CD4-positive, alpha-beta T cell (primary cell): Measurements from ENCODE around the gene AGRN. TPM values are rescaled to one million over a fixed set of nuclear protein-coding genes. Genes with fewer than 3 reads are reported as not detected.

ENCODE experiments used
- ATAC-seq: fragments of 200-7000 bp; cut with Tn5 transposase; one replicate; pipeline ENCODE4 v1.10.0; 2022; ENCODE audit warnings: mild to moderate bottlenecking; ENCODE audit not compliant: poor library complexity
- CTCF ChIA-PET: fragments of 350-600 bp; sonication (Branson Sonifier 250); formaldehyde crosslinking; loops from one replicate; lab custom pipeline; 2021; ENCODE audit warnings: antibody characterized with exemption, inconsistent platforms; lab: Charles Lee
- POLR2A ChIA-PET: fragments of 350-600 bp; sonication (Branson Sonifier 250); formaldehyde crosslinking; loops from one replicate; lab custom pipeline; 2021; ENCODE audit warnings: antibody characterized with exemption, inconsistent platforms; lab: Charles Lee
- DNase-seq, 14 experiments: peaks; one replicate each; pipeline ENCODE4 v3.0.0-alpha.2; 2013 to 2020; ENCODE audit warnings: mixed read lengths in 2 of 14
- H3K27ac ChIP-seq, 2 donors: one replicate each; pipeline versions ENCODE4 v1.5.1 to v1.7.0; 2013; ENCODE audit warnings: low read length in 2 of 2, low read depth in 1 of 2, mild to moderate bottlenecking in 1 of 2
- H3K27me3 ChIP-seq, 2 experiments: 1 replicate in 1 of 2; 2 replicates in 1 of 2; pipeline versions ENCODE4 v1.6.1 to v1.7.0; 2013; ENCODE audit warnings: low read length in 2 of 2, control low read depth in 1 of 2, mild to moderate bottlenecking in 1 of 2, moderate library complexity in 1 of 2; ENCODE audit not compliant: insufficient read depth in 2 of 2, control insufficient read depth in 1 of 2
- H3K36me3 ChIP-seq: one replicate; pipeline ENCODE4 v1.6.1; 2013; ENCODE audit warnings: low read length, control low read depth; ENCODE audit not compliant: insufficient read depth
- H3K4me1 ChIP-seq: one replicate; pipeline ENCODE4 v1.6.1; 2013; ENCODE audit warnings: low read length, control low read depth; ENCODE audit not compliant: insufficient read depth
- H3K4me3 ChIP-seq: one replicate; pipeline ENCODE4 v1.5.1; 2013; ENCODE audit warnings: mild to moderate bottlenecking, low read length, moderate library complexity
- H3K9me3 ChIP-seq, 2 experiments: 1 replicate in 1 of 2; 2 replicates in 1 of 2; pipeline versions ENCODE4 v1.6.1 to v1.7.0; 2013; ENCODE audit warnings: low read length in 2 of 2, mild to moderate bottlenecking in 2 of 2, control low read depth in 1 of 2, moderate library complexity in 1 of 2; ENCODE audit not compliant: control insufficient read depth in 1 of 2, insufficient read depth in 1 of 2
- H3K27ac Mint-ChIP-seq: one replicate; pipeline ENCODE4 v1.8.0; 2020; ENCODE audit warnings: mixed read lengths
- H3K27me3 Mint-ChIP-seq: one replicate; pipeline ENCODE4 v1.8.0; 2021; ENCODE audit warnings: mixed read lengths
- H3K36me3 Mint-ChIP-seq: one replicate; pipeline ENCODE4 v1.8.0; 2021; ENCODE audit warnings: low read depth, mixed read lengths
- H3K4me1 Mint-ChIP-seq: one replicate; pipeline ENCODE4 v1.8.0; 2021; ENCODE audit warnings: low read depth, mixed read lengths
- H3K4me3 Mint-ChIP-seq: one replicate; pipeline ENCODE4 v1.8.0; 2020; ENCODE audit warnings: mild to moderate bottlenecking, mixed read lengths
- H3K9me3 Mint-ChIP-seq: one replicate; pipeline ENCODE4 v1.8.0; 2020; ENCODE audit warnings: mixed read lengths
- intact Hi-C, 2 experiments: fragments of 100-400 bp; cut with DNase I in 1 of 2; cut with micrococcal nuclease in 1 of 2; formaldehyde crosslinking; loops; one replicate each; pipeline versions ENCODE4 v1.15.1 to v1.9.0; 2023 to 2025; cut with DNase I, micrococcal nuclease
- total RNA-seq, 174 experiments: library from RNA in 2 of 174; stranded (reverse) in 2 of 174; gene quantifications; one replicate each; pipeline ENCODE4 v1.2.3 and lab custom pipeline; 2021 to 2026
- TF ChIP-seq, protein P1 (sequence below): fragments of 200-600 bp; IDR thresholded peaks from one replicate; pipeline ENCODE4 v1.8.0; 2022; ENCODE audit warnings: antibody characterized with exemption, mild to moderate bottlenecking

The AGRN gene
- total RNA-seq, 2 experiments from 2014 or later: 1.5 to 2.0 TPM

DNA sequence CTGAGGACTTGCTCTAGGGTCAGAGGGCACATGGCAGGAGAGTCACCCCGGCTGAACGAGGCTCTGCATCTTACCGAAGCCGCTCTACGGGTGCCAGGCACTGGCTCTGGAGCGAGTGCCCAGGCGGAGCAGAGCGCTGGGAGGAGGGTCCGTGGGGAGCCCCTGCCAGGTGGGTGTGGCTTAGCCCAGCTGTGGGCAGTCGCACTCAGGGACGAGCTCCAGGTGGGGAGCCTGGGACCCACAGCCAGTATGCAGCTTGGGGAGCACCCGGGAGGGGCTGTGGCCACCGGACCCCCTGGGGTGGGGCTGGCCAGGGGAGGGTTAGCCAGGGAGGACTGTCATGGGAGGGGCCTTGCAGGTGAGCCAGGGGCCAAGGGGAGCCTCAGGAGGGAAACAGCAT is 3.8 kb downstream of the AGRN start:
- Histone ChIP-seq H3K27me3 (peaks cover 0 to 2% of the 10 kb centered on the region in 2 experiments), H3K27ac (no peak overlapping the region), H3K9me3 (no peaks in the 10 kb centered on the region), H3K4me1 (peaks cover 30% of the 10 kb centered on the region), H3K36me3 (no peaks in the 10 kb centered on the region), H3K4me3 (no peak overlapping the region)
- TF ChIP-seq, protein P1, sequence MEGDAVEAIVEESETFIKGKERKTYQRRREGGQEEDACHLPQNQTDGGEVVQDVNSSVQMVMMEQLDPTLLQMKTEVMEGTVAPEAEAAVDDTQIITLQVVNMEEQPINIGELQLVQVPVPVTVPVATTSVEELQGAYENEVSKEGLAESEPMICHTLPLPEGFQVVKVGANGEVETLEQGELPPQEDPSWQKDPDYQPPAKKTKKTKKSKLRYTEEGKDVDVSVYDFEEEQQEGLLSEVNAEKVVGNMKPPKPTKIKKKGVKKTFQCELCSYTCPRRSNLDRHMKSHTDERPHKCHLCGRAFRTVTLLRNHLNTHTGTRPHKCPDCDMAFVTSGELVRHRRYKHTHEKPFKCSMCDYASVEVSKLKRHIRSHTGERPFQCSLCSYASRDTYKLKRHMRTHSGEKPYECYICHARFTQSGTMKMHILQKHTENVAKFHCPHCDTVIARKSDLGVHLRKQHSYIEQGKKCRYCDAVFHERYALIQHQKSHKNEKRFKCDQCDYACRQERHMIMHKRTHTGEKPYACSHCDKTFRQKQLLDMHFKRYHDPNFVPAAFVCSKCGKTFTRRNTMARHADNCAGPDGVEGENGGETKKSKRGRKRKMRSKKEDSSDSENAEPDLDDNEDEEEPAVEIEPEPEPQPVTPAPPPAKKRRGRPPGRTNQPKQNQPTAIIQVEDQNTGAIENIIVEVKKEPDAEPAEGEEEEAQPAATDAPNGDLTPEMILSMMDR: no peak
- H3K4me1 Mint-ChIP-seq: peaks cover 11% of the 10 kb centered on the region
- DNase-seq (no peak), ATAC-seq (no peak)
- intact Hi-C loops: no loop called here
- no peaks in the 10 kb centered on the region for H3K9me3 Mint-ChIP-seq
- H3K27me3 Mint-ChIP-seq: peaks cover 5% of the 10 kb centered on the region
- CTCF ChIA-PET: no interaction called here
- POLR2A ChIA-PET: no interaction called here
- no peaks in the 10 kb centered on the region for H3K36me3 Mint-ChIP-seq
- H3K4me3 Mint-ChIP-seq: no peak overlapping the region
- H3K27ac Mint-ChIP-seq: no peak overlapping the region

DNA sequence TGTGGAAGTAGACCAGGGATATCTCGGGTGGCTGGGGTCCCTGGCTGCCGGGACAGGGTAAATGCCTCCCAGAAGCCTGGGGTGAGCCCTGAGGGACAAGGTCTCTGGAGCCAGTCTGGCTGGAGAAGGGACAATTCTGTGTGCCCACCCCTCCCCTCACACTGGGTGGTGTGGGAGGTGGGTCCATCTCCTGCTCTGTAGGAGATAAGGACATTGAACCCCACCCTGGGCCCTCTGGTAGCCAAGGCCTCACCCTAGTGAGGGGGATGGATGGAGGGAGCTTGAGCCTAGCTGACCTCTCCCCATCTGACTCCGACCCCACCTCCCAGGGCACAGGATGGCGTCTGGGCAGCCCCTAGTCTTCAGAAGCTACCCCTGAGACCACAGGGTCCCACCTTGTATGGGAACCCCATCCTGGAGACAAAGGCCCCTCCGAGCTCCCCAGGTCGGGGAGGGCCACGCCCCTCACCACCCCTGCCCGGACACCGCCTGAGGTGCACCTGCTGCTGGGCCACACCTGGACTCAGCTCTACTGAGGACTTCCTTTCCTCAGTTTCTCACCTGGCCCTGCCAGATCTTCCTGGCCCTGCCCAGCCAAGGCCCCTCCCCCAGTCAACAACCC is 4.3 kb downstream of the AGRN start:
- peaks cover 11% of the 10 kb centered on the region for H3K4me1 Mint-ChIP-seq
- intact Hi-C loops: no loop called here
- Histone ChIP-seq H3K9me3 (no peaks in the 10 kb centered on the region), H3K36me3 (no peaks in the 10 kb centered on the region), H3K27ac (no peak overlapping the region), H3K4me3 (no peak overlapping the region), H3K4me1 (peaks cover 24% of the 10 kb centered on the region), H3K27me3 (peaks cover 0 to 2% of the 10 kb centered on the region in 2 experiments)
- H3K36me3 Mint-ChIP-seq: no peaks in the 10 kb centered on the region
- POLR2A ChIA-PET: no interaction called here
- no peak overlapping the region for H3K27ac Mint-ChIP-seq
- DNase-seq: no peak
- TF ChIP-seq, protein P1: no peak
- no peak for ATAC-seq
- CTCF ChIA-PET: no interaction called here
- H3K4me3 Mint-ChIP-seq: no peak overlapping the region
- H3K27me3 Mint-ChIP-seq: peaks cover 5% of the 10 kb centered on the region
- no peaks in the 10 kb centered on the region for H3K9me3 Mint-ChIP-seq

DNA sequence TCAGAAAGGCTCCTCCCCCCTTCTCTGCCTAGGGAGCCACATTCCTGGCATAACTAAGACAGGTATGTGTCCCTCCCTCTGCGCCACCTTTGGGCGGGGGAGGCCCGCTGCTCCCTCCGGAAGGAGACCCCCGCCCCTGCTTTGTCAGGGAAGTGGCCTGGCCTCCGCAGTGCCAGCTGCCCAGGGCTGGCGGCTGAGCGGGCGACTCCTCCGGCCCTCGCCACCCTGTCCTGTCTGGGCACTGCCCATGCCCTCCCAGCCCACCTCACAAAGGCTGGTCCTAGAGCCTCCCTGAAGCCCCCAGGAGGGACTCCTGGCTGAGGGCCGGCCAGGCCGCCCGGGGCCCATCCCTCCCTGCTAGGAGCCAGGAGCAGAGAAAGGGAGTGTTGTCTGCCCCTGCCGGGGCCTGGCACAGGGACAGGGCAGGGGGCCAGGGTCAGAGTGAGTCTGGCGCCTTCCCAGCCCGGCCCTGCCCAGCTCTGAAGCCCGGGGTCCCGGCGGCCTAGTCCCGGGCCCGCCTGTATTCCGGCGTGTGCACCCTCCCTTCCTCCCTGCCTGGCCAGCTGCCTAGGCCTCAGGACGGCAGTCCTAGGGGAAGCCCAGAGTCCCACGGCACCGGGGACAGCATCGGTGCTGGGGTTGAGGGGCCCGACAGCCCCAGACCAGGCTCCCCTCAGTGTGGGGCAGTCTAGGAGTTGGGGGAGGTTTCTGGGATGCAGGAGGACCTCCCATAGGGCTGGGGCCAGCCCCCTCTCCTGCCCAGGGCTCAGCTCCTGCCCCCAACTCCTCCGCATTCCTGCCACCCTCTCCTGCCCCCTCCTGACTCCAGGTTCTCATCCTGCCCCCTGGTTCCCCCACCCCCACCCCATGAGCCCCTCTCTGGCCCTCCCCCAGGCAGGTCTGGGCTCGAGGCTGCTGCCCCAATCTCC is 5.1 kb downstream of the AGRN start:
- TF ChIP-seq, protein P1: no peak
- Mint-ChIP-seq H3K27ac (no peak overlapping the region), H3K36me3 (no peaks in the 10 kb centered on the region), H3K4me3 (no peak overlapping the region), H3K4me1 (peaks cover 11% of the 10 kb centered on the region), H3K9me3 (no peaks in the 10 kb centered on the region), H3K27me3 (peaks cover 5% of the 10 kb centered on the region)
- Histone ChIP-seq H3K9me3 (no peaks in the 10 kb centered on the region), H3K4me3 (no peak overlapping the region), H3K27ac (no peak overlapping the region), H3K27me3 (peaks cover 0 to 2% of the 10 kb centered on the region in 2 experiments), H3K36me3 (no peaks in the 10 kb centered on the region), H3K4me1 (peaks cover 24% of the 10 kb centered on the region)
- ChIA-PET CTCF (no interaction called here), POLR2A (no interaction called here)
- ATAC-seq (no peak), DNase-seq (no peak)
- intact Hi-C loops: no loop called here
